ENCODE measurements around the gene RIMS4. TPM values are rescaled to one million over a fixed set of nuclear protein-coding genes. Genes with fewer than 3 reads are reported as not detected.
A peak's percentile ranks its signal among the peaks of the same experiment; 100 is the strongest.

Gene RIMS4
- total RNA-seq, 2 donors from 2014 or later = 1.0 to 61.9 TPM

GRCh38 chr20:44747166-44748004, 63.0 kb downstream of the RIMS4 start:
- Histone ChIP-seq H3K4me1 (replicated peaks) (no peaks in the 10 kb centered on the region), H3K27ac (no peak overlapping the region), H3K4me3 (no peak overlapping the region), H3K27me3 (replicated peaks; ENCODE audit: insufficient read depth) (no peaks in the 10 kb centered on the region), H3K36me3 (no peaks in the 10 kb centered on the region), H3K9me3 (no peaks in the 10 kb centered on the region)
- intact Hi-C loops (cut with DNase I) = loop anchor here (2.0 to 5.0 kb wide), 2 partner anchors 60 to 119 kb away; no protein-coding TSS in a partner anchor
- no peak for TF ChIP-seq POLR2A (IDR thresholded peaks at IDR 0.05)
- TF ChIP-seq CTCF (IDR thresholded peaks at IDR 0.05) = peak in 3 of 4 experiments; percentile 61 to 71 (median 66)
- TF ChIP-seq POLR2AphosphoS5 (IDR thresholded peaks at IDR 0.05) = peak; percentile 16
- WGBS = 17% methylated on average over 5 of the region's 5 CpGs
- peak; percentile 71 for DNase-seq (ENCODE audit: low spot score)

GRCh38 chr20:44746367-44747165, 63.8 kb downstream of the RIMS4 start:
- Histone ChIP-seq H3K27me3 (replicated peaks; ENCODE audit: insufficient read depth) (no peaks in the 10 kb centered on the region), H3K4me1 (replicated peaks) (no peaks in the 10 kb centered on the region), H3K9me3 (no peaks in the 10 kb centered on the region), H3K27ac (no peak overlapping the region), H3K4me3 (peak overlapping the region; percentile 32 to 38), H3K36me3 (no peaks in the 10 kb centered on the region)
- intact Hi-C loops (cut with DNase I) = loop anchor here (2.0 to 5.0 kb wide), 2 partner anchors 61 to 120 kb away; no protein-coding TSS in a partner anchor
- DNase-seq (ENCODE audit: low spot score) = no peak
- no peak for TF ChIP-seq POLR2AphosphoS5 (IDR thresholded peaks at IDR 0.05)
- no peak for TF ChIP-seq POLR2A (IDR thresholded peaks at IDR 0.05)
- no peak for TF ChIP-seq CTCF (IDR thresholded peaks at IDR 0.05)
- 23% methylated on average over 11 of the region's 12 CpGs for WGBS

- DNase-seq (ENCODE audit: low spot score) = no peak
- peak in 1 of 4 experiments; percentile 7 for TF ChIP-seq CTCF (IDR thresholded peaks at IDR 0.05)
- TF ChIP-seq POLR2A (IDR thresholded peaks at IDR 0.05) = no peak
- no peak for TF ChIP-seq POLR2AphosphoS5 (IDR thresholded peaks at IDR 0.05)
- 1% methylated on average over 63 of the region's 81 CpGs for WGBS
- peak within 1 kb of the TSS; percentile 32 to 38 for H3K4me3 ChIP-seq
- H3K4me1 ChIP-seq (replicated peaks) = no peaks in the 10 kb centered on the region
- intact Hi-C loops (cut with DNase I) = loop anchor here (2.0 to 5.0 kb wide), 2 partner anchors 62 to 121 kb away; no protein-coding TSS in a partner anchor
- no peaks in the 10 kb centered on the region for H3K36me3 ChIP-seq
- no peaks in the 10 kb centered on the region for H3K27me3 ChIP-seq (replicated peaks; ENCODE audit: insufficient read depth)
- no peaks in the 10 kb centered on the region for H3K9me3 ChIP-seq
- no peak within 1 kb of the TSS for H3K27ac ChIP-seq
These were observed 64.6 kb downstream of the RIMS4 start, which contains the start of gene KCNK15 for GRCh38 chr20:44745598-44746366. TSS of gene KCNK15 (plus strand) at chr20:44745865. CDS start at chr20:44745911, 46 bp downstream.

GRCh38 chr20:44745122-44745597, 65.2 kb downstream of the RIMS4 start:
- Histone ChIP-seq H3K9me3 (no peaks in the 10 kb centered on the region), H3K27ac (no peak overlapping the region), H3K4me1 (replicated peaks) (no peaks in the 10 kb centered on the region), H3K27me3 (replicated peaks; ENCODE audit: insufficient read depth) (no peaks in the 10 kb centered on the region), H3K36me3 (no peaks in the 10 kb centered on the region), H3K4me3 (peak overlapping the region in 1 of 2 donors; percentile 38)
- TF ChIP-seq POLR2AphosphoS5 (IDR thresholded peaks at IDR 0.05) (no peak), POLR2A (IDR thresholded peaks at IDR 0.05) (no peak), CTCF (IDR thresholded peaks at IDR 0.05) (no peak)
- intact Hi-C loops (cut with DNase I) = loop anchor here (5.0 kb wide), 1 partner anchor 62 kb away; no protein-coding TSS in a partner anchor
- no peak for DNase-seq (ENCODE audit: low spot score)
- 52% methylated on average over 5 of the region's 5 CpGs for WGBS

Data from prostate gland (tissue), 2 donors.